ENCODE results near the gene RET.
A peak's percentile ranks its signal among the peaks of the same experiment; 100 is the strongest.

The RET gene

GRCh38 chr10:43156590-43157341 is 79.9 kb downstream of the RET start:
- H3K27me3 ChIP-seq (replicated peaks; ENCODE audit: control insufficient read depth, insufficient read depth, low read length): no peaks in the 10 kb centered on the region
- H3K9me3 ChIP-seq (ENCODE audit: control insufficient read depth, low read length): no peaks in the 10 kb centered on the region
- H3K36me3 ChIP-seq (ENCODE audit: control insufficient read depth, insufficient read depth, low read length, severe bottlenecking): peaks cover 1% of the 10 kb centered on the region
- H3K9ac ChIP-seq (ENCODE audit: low read length): no peak overlapping the region
- H3K4me1 ChIP-seq (ENCODE audit: control insufficient read depth, insufficient read depth, low read length): peaks cover 28% of the 10 kb centered on the region
- no peak for DNase-seq (ENCODE audit: low read depth)
- no peak overlapping the region for H3K4me3 ChIP-seq (ENCODE audit: low read length)

DNA sequence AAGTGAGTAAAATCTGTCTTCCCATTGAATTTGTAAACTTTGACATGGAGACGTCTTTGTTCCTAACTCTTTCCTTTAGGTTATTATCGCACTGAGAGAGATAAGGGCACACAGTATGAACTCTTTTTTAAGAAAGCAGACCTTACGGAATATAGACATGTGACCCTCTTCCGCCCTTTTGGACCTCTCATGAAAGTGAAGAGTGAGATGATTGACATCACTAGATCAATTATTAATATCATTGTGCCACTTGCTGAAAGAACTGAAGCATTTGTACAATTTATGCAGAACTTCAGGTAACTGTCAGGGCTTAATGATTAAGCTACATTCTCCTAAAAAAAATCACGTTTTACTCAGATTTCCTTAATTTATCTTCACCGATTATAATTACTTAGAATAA is 81.8 kb downstream of the RET start:
- H3K27me3 ChIP-seq (replicated peaks; ENCODE audit: control insufficient read depth, insufficient read depth, low read length): no peaks in the 10 kb centered on the region
- H3K4me3 ChIP-seq (ENCODE audit: low read length): no peak overlapping the region
- no peak for DNase-seq (ENCODE audit: low read depth)
- peaks cover 27% of the 10 kb centered on the region for H3K4me1 ChIP-seq (ENCODE audit: control insufficient read depth, insufficient read depth, low read length)
- H3K9me3 ChIP-seq (ENCODE audit: control insufficient read depth, low read length): no peaks in the 10 kb centered on the region
- H3K36me3 ChIP-seq (ENCODE audit: control insufficient read depth, insufficient read depth, low read length, severe bottlenecking): peaks cover 17% of the 10 kb centered on the region
- no peak overlapping the region for H3K9ac ChIP-seq (ENCODE audit: low read length)

DNA sequence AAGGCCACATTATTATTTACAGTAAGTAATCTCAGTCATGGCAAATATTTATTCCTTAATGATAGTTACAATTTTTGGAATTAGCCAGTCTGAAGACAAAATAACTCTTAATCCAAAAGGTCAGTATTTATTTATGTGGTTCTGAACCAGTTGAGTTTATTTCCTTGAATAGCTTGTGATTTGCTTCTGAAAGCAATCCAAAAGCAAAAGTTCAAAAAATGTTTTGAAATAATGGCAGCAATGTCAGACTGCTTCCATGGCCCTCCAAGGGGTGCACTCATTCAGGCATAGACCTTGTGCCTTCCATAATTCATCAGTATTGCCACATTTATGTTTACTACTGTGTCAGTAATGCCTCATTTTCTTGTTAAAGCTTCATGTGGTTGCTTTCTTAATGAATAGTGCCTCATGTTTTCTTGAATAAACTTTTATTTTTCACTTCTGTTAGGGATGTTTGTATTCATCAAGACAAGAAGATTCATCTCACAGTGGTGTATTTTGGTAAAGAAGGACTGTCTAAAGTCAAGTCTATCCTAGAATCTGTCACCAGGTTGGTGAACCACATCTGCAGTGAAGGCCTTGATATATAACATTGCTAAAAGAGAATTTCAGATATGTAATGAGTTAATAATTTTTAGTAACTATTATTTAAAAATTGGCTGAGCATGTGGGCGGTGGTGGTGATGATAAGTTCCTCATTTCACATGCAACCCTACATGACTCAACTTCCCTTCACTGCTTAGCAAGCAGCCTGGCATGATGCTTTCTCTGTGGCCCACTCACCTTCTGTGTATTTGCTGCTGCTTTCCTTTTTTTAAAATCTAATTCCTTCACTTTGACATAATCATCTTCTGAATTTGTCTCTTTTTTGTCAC is 83.4 kb downstream of the RET start:
- DNase-seq (ENCODE audit: low read depth): peak; percentile 68
- Histone ChIP-seq H3K9ac (ENCODE audit: low read length) (peak overlapping the region; percentile 36), H3K27me3 (replicated peaks; ENCODE audit: control insufficient read depth, insufficient read depth, low read length) (no peaks in the 10 kb centered on the region), H3K4me3 (ENCODE audit: low read length) (peak overlapping the region; percentile 22), H3K4me1 (ENCODE audit: control insufficient read depth, insufficient read depth, low read length) (peaks cover 27% of the 10 kb centered on the region), H3K9me3 (ENCODE audit: control insufficient read depth, low read length) (no peaks in the 10 kb centered on the region), H3K36me3 (ENCODE audit: control insufficient read depth, insufficient read depth, low read length, severe bottlenecking) (peaks cover 21% of the 10 kb centered on the region)

GRCh38 chr10:43160921-43161255 is 84.0 kb downstream of the RET start:
- no peak for DNase-seq (ENCODE audit: low read depth)
- H3K9me3 ChIP-seq (ENCODE audit: control insufficient read depth, low read length): no peaks in the 10 kb centered on the region
- no peak overlapping the region for H3K9ac ChIP-seq (ENCODE audit: low read length)
- no peaks in the 10 kb centered on the region for H3K27me3 ChIP-seq (replicated peaks; ENCODE audit: control insufficient read depth, insufficient read depth, low read length)
- peaks cover 21% of the 10 kb centered on the region for H3K36me3 ChIP-seq (ENCODE audit: control insufficient read depth, insufficient read depth, low read length, severe bottlenecking)
- H3K4me1 ChIP-seq (ENCODE audit: control insufficient read depth, insufficient read depth, low read length): peaks cover 27% of the 10 kb centered on the region
- no peak overlapping the region for H3K4me3 ChIP-seq (ENCODE audit: low read length)

GRCh38 chr10:43162604-43163003 is 85.7 kb downstream of the RET start:
- Histone ChIP-seq H3K27me3 (replicated peaks; ENCODE audit: control insufficient read depth, insufficient read depth, low read length) (no peaks in the 10 kb centered on the region), H3K4me1 (ENCODE audit: control insufficient read depth, insufficient read depth, low read length) (peaks cover 33% of the 10 kb centered on the region), H3K9me3 (ENCODE audit: control insufficient read depth, low read length) (no peaks in the 10 kb centered on the region), H3K4me3 (ENCODE audit: low read length) (no peak overlapping the region), H3K36me3 (ENCODE audit: control insufficient read depth, insufficient read depth, low read length, severe bottlenecking) (peaks cover 24% of the 10 kb centered on the region), H3K9ac (ENCODE audit: low read length) (no peak overlapping the region)
- DNase-seq (ENCODE audit: low read depth): no peak

GRCh38 chr10:43166207-43166879 is 89.5 kb downstream of the RET start:
- DNase-seq (ENCODE audit: low read depth): no peak
- Histone ChIP-seq H3K4me1 (ENCODE audit: control insufficient read depth, insufficient read depth, low read length) (peaks cover 20% of the 10 kb centered on the region), H3K4me3 (ENCODE audit: low read length) (no peak overlapping the region), H3K9ac (ENCODE audit: low read length) (no peak overlapping the region), H3K27me3 (replicated peaks; ENCODE audit: control insufficient read depth, insufficient read depth, low read length) (no peaks in the 10 kb centered on the region), H3K9me3 (ENCODE audit: control insufficient read depth, low read length) (no peaks in the 10 kb centered on the region), H3K36me3 (ENCODE audit: control insufficient read depth, insufficient read depth, low read length, severe bottlenecking) (peaks cover 24% of the 10 kb centered on the region)

DNA sequence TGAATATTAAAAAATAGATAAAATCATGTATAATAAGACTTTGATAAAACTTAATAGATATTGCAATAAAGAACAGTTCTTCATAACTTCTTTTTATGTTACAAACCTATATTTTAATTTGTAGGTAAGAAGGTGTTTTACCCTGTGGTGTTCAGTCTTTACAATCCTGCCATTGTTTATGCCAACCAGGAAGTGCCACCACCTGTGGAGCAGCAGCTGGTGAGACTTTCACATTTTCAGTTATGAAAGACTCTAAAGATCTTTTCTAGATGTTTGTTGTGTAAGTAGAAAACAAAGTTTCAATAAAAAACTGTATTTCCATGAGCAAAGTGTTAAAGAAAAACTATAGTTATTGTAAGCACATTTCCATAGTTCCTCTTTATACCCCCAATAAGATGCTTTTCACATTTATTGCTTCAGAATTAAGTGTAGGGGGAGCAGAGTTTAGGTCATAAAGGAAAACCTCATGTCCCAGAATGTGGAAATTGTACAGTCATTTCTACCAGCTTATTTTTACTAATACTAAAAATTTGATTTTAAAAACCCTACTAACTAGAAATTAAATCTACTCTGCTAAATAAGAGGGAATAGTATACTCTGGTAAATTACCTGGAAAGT is 90.1 kb downstream of the RET start:
- Histone ChIP-seq H3K4me3 (ENCODE audit: low read length) (no peak overlapping the region), H3K36me3 (ENCODE audit: control insufficient read depth, insufficient read depth, low read length, severe bottlenecking) (peaks cover 21% of the 10 kb centered on the region), H3K4me1 (ENCODE audit: control insufficient read depth, insufficient read depth, low read length) (peaks cover 21% of the 10 kb centered on the region), H3K9ac (ENCODE audit: low read length) (no peak overlapping the region), H3K27me3 (replicated peaks; ENCODE audit: control insufficient read depth, insufficient read depth, low read length) (no peaks in the 10 kb centered on the region), H3K9me3 (ENCODE audit: control insufficient read depth, low read length) (no peaks in the 10 kb centered on the region)
- DNase-seq (ENCODE audit: low read depth): no peak

GRCh38 chr10:43167498-43167889 is 90.6 kb downstream of the RET start:
- no peak overlapping the region for H3K9ac ChIP-seq (ENCODE audit: low read length)
- DNase-seq (ENCODE audit: low read depth): no peak
- peaks cover 16% of the 10 kb centered on the region for H3K36me3 ChIP-seq (ENCODE audit: control insufficient read depth, insufficient read depth, low read length, severe bottlenecking)
- H3K4me1 ChIP-seq (ENCODE audit: control insufficient read depth, insufficient read depth, low read length): peaks cover 26% of the 10 kb centered on the region
- H3K4me3 ChIP-seq (ENCODE audit: low read length): no peak overlapping the region
- no peaks in the 10 kb centered on the region for H3K27me3 ChIP-seq (replicated peaks; ENCODE audit: control insufficient read depth, insufficient read depth, low read length)
- no peaks in the 10 kb centered on the region for H3K9me3 ChIP-seq (ENCODE audit: control insufficient read depth, low read length)

DNA sequence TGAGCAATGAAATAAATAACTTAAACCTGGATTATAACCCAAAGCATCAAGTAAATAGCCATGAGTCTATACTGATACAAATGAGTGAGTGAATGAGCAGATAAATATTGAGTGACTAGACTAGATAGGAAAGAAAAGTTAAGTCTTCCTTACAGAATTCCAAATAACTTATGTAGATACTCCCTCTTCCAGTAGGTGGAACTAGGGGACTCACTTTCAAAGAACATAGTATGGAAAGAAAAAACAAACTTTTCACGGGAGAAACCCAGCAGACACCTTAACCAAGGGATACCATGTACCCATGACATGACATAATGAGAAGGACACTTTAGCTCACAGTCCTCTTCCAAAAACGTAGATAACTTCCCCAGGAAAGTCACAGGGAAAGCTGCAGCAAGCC is 93.6 kb downstream of the RET start:
- no peaks in the 10 kb centered on the region for H3K9me3 ChIP-seq (ENCODE audit: control insufficient read depth, low read length)
- no peak overlapping the region for H3K9ac ChIP-seq (ENCODE audit: low read length)
- no peaks in the 10 kb centered on the region for H3K27me3 ChIP-seq (replicated peaks; ENCODE audit: control insufficient read depth, insufficient read depth, low read length)
- peaks cover 8% of the 10 kb centered on the region for H3K36me3 ChIP-seq (ENCODE audit: control insufficient read depth, insufficient read depth, low read length, severe bottlenecking)
- H3K4me3 ChIP-seq (ENCODE audit: low read length): no peak overlapping the region
- peaks cover 34% of the 10 kb centered on the region for H3K4me1 ChIP-seq (ENCODE audit: control insufficient read depth, insufficient read depth, low read length)
- peak; percentile 44 for DNase-seq (ENCODE audit: low read depth)

GRCh38 chr10:43172645-43173044 is 95.8 kb downstream of the RET start:
- DNase-seq (ENCODE audit: low read depth): no peak
- H3K36me3 ChIP-seq (ENCODE audit: control insufficient read depth, insufficient read depth, low read length, severe bottlenecking): peaks cover 18% of the 10 kb centered on the region
- no peak overlapping the region for H3K9ac ChIP-seq (ENCODE audit: low read length)

GRCh38 chr10:43173120-43173519 is 96.3 kb downstream of the RET start:
- no peak for DNase-seq (ENCODE audit: low read depth)
- H3K36me3 ChIP-seq (ENCODE audit: control insufficient read depth, insufficient read depth, low read length, severe bottlenecking): peaks cover 22% of the 10 kb centered on the region

More at GRCh38 chr10:43172645-43173044, 95.8 kb downstream of the RET start:
- Histone ChIP-seq H3K4me1 (ENCODE audit: control insufficient read depth, insufficient read depth, low read length) (peaks cover 33% of the 10 kb centered on the region), H3K4me3 (ENCODE audit: low read length) (no peak overlapping the region), H3K9me3 (ENCODE audit: control insufficient read depth, low read length) (no peaks in the 10 kb centered on the region), H3K27me3 (replicated peaks; ENCODE audit: control insufficient read depth, insufficient read depth, low read length) (no peaks in the 10 kb centered on the region)

More at GRCh38 chr10:43173120-43173519, 96.3 kb downstream of the RET start:
- H3K9me3 ChIP-seq (ENCODE audit: control insufficient read depth, low read length): no peaks in the 10 kb centered on the region
- H3K4me1 ChIP-seq (ENCODE audit: control insufficient read depth, insufficient read depth, low read length): peaks cover 36% of the 10 kb centered on the region
- no peak overlapping the region for H3K4me3 ChIP-seq (ENCODE audit: low read length)
- no peaks in the 10 kb centered on the region for H3K27me3 ChIP-seq (replicated peaks; ENCODE audit: control insufficient read depth, insufficient read depth, low read length)
- no peak overlapping the region for H3K9ac ChIP-seq (ENCODE audit: low read length)
